B cell (primary cell): ENCODE results near the gene GRID1. TPM values are rescaled to one million over a fixed set of nuclear protein-coding genes. Genes with fewer than 3 reads are reported as not detected.

ENCODE experiments used
- ATAC-seq: fragments of 200-7000 bp; cut with Tn5 transposase; one replicate; pipeline ENCODE4 v1.10.0; 2021; ENCODE audit warnings: low read depth, mild to moderate bottlenecking, moderate number of reproducible peaks, moderate library complexity
- CTCF ChIA-PET: fragments of 350-600 bp; sonication (Branson Sonifier 250); formaldehyde crosslinking; loops from one replicate; lab custom pipeline; 2021; ENCODE audit warnings: antibody characterized with exemption, inconsistent platforms; lab: Charles Lee
- POLR2A ChIA-PET: fragments of 350-600 bp; sonication (Branson Sonifier 250); formaldehyde crosslinking; loops from one replicate; lab custom pipeline; 2021; ENCODE audit warnings: antibody characterized with exemption; lab: Charles Lee
- DNase-seq: peaks from one replicate; pipeline ENCODE4 v3.0.0; 2013
- H2AFZ ChIP-seq: 2 replicates; pipeline ENCODE4 v1.6.1; 2012; ENCODE audit warnings: mild to moderate bottlenecking, low read depth, low read length; ENCODE audit not compliant: insufficient read depth, poor library complexity, severe bottlenecking
- H3K27ac ChIP-seq, 2 donors: 1 replicate in 1 of 2; 2 replicates in 1 of 2; pipeline ENCODE4 v1.5.1; 2012 to 2013; ENCODE audit warnings: low read length in 2 of 2, mild to moderate bottlenecking in 2 of 2, moderate library complexity in 1 of 2
- H3K27me3 ChIP-seq, 4 experiments: fragments of 200-600 bp in 1 of 4; sonication (generic) in 1 of 4; replicated peaks in 1 of 4; 1 replicate in 2 of 4; 2 replicates in 2 of 4; pipeline versions ENCODE4 v1.6.1 to v1.7.0; 2013 to 2016; ENCODE audit warnings: low read length in 3 of 4, mild to moderate bottlenecking in 2 of 4, mixed read lengths in 1 of 4, moderate library complexity in 1 of 4; ENCODE audit not compliant: insufficient read depth in 4 of 4, control insufficient read depth in 3 of 4; ENCODE audit errors: control extremely low read depth in 1 of 4
- H3K36me3 ChIP-seq, 2 experiments: replicated peaks in 1 of 2; 1 replicate in 1 of 2; 2 replicates in 1 of 2; pipeline versions ENCODE4 v1.6.1 to v1.7.1; 2013; ENCODE audit warnings: low read length in 1 of 2; ENCODE audit not compliant: insufficient read depth in 2 of 2, control insufficient read depth in 1 of 2; ENCODE audit errors: control extremely low read depth in 1 of 2, extremely low read depth in 1 of 2
- H3K4me1 ChIP-seq, 2 donors: fragments of 200-600 bp in 1 of 2; sonication (generic) in 1 of 2; 1 replicate in 1 of 2; 2 replicates in 1 of 2; pipeline versions ENCODE4 v1.5.1 to v1.6.1; 2013 to 2017; ENCODE audit warnings: low read length in 2 of 2; ENCODE audit not compliant: control insufficient read depth in 2 of 2, insufficient read depth in 2 of 2
- H3K4me2 ChIP-seq: replicated peaks from 2 replicates; pipeline ENCODE3; 2012; ENCODE audit warnings: mild to moderate bottlenecking, low read depth, low read length; ENCODE audit not compliant: poor library complexity, severe bottlenecking
- H3K4me3 ChIP-seq, 5 experiments: fragments of 200-600 bp in 1 of 5; sonication (generic) in 1 of 5; 1 replicate in 3 of 5; 2 replicates in 2 of 5; pipeline versions ENCODE4 v1.5.1 to v1.7.0; 2011 to 2016; ENCODE audit warnings: low read length in 4 of 5, mild to moderate bottlenecking in 4 of 5, low read depth in 2 of 5, control low read depth in 1 of 5, moderate library complexity in 1 of 5; ENCODE audit not compliant: insufficient read depth in 1 of 5; ENCODE audit errors: control extremely low read depth in 1 of 5, extremely low read depth in 1 of 5
- H3K79me2 ChIP-seq: fragments of 200-600 bp; sonication (generic); one replicate; pipeline ENCODE4 v1.6.0; 2016; ENCODE audit warnings: low read length; ENCODE audit not compliant: control insufficient read depth, insufficient read depth
- H3K9ac ChIP-seq: fragments of 200-600 bp; sonication (generic); 2 replicates; pipeline ENCODE4 v1.6.1; 2017; ENCODE audit warnings: mild to moderate bottlenecking, low read length, moderate library complexity
- H3K9me3 ChIP-seq, 3 donors: one replicate each; pipeline versions ENCODE4 v1.6.1 to v1.7.1; 2013; ENCODE audit warnings: low read length in 2 of 3; ENCODE audit not compliant: control insufficient read depth in 2 of 3, insufficient read depth in 1 of 3; ENCODE audit errors: control extremely low read depth in 1 of 3
- H4K20me1 ChIP-seq: 2 replicates; pipeline ENCODE4 v1.6.0; 2012; ENCODE audit warnings: mild to moderate bottlenecking, low read length; ENCODE audit not compliant: insufficient read depth, control insufficient read depth, poor library complexity, severe bottlenecking
- H3K27ac Mint-ChIP-seq: one replicate; pipeline ENCODE4 v1.8.0; 2021; ENCODE audit warnings: mixed read lengths
- H3K27me3 Mint-ChIP-seq: one replicate; pipeline ENCODE4 v1.8.0; 2021; ENCODE audit warnings: mixed read lengths
- H3K4me1 Mint-ChIP-seq: one replicate; pipeline ENCODE4 v1.8.0; 2021; ENCODE audit warnings: mixed read lengths
- H3K4me3 Mint-ChIP-seq: one replicate; pipeline ENCODE4 v1.8.0; 2021; ENCODE audit warnings: mixed read lengths
- H3K9me3 Mint-ChIP-seq: one replicate; pipeline ENCODE4 v1.8.0; 2022; ENCODE audit warnings: mixed read lengths; ENCODE audit not compliant: insufficient read depth
- EZH2 ChIP-seq: IDR thresholded peaks from 2 replicates; pipeline ENCODE4 v1.6.1; 2012; ENCODE audit warnings: borderline replicate concordance, low read depth, mild to moderate bottlenecking, moderate library complexity, low read length; ENCODE audit not compliant: insufficient read depth, poor library complexity, severe bottlenecking
- WGBS: methylation state at CpG from one replicate; pipeline ENCODE4 v1.1.5; 2013; ENCODE audit warnings: missing lambda C conversion rate; ENCODE audit not compliant: insufficient coverage; 5-methylcytosine and 5-hydroxymethylcytosine counted together
- intact Hi-C: fragments of 100-400 bp; cut with micrococcal nuclease; formaldehyde crosslinking; loops from one replicate; pipeline ENCODE4 v1.10.0; 2022
- polyA plus RNA-seq: library from polyadenylated mRNA; depleted of rRNA; stranded (reverse); fragments of >200 nt; gene quantifications from 2 replicates; pipeline ENCODE4 v1.2.3, GENCODE V29; 2012
- total RNA-seq, 2 donors: library from RNA; stranded (reverse); fragments of 120-200 nt in 1 of 2; gene quantifications; 1 replicate in 1 of 2; 2 replicates in 1 of 2; pipeline versions ENCODE4 v1.2.3 to v1.2.4, GENCODE V29; 2013 to 2022
- TF ChIP-seq, protein P1 (sequence below): fragments of 200-600 bp; IDR thresholded peaks from one replicate; pipeline ENCODE4 v1.8.0; 2022; ENCODE audit warnings: antibody characterized with exemption, mild to moderate bottlenecking

Gene GRID1
- total and polyA plus RNA-seq, 2 donors (not counting 1 experiment from before 2014, with no cell fraction given): not detected

- no peaks in the 10 kb centered on the region for H3K9me3 Mint-ChIP-seq
Measured at GRCh38 chr10:86169506-86170254, 196.9 kb downstream of the GRID1 start.

GRCh38 chr10:86169066-86169465 lies 197.5 kb downstream of the GRID1 start:
- Mint-ChIP-seq H3K4me1 (peaks cover 13% of the 10 kb centered on the region), H3K27me3 (no peaks in the 10 kb centered on the region), H3K27ac (no peak overlapping the region), H3K4me3 (no peak overlapping the region), H3K9me3 (no peaks in the 10 kb centered on the region)
- TF ChIP-seq, protein P1, sequence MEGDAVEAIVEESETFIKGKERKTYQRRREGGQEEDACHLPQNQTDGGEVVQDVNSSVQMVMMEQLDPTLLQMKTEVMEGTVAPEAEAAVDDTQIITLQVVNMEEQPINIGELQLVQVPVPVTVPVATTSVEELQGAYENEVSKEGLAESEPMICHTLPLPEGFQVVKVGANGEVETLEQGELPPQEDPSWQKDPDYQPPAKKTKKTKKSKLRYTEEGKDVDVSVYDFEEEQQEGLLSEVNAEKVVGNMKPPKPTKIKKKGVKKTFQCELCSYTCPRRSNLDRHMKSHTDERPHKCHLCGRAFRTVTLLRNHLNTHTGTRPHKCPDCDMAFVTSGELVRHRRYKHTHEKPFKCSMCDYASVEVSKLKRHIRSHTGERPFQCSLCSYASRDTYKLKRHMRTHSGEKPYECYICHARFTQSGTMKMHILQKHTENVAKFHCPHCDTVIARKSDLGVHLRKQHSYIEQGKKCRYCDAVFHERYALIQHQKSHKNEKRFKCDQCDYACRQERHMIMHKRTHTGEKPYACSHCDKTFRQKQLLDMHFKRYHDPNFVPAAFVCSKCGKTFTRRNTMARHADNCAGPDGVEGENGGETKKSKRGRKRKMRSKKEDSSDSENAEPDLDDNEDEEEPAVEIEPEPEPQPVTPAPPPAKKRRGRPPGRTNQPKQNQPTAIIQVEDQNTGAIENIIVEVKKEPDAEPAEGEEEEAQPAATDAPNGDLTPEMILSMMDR: no peak
- TF ChIP-seq EZH2: no peak
- no peaks in the 10 kb centered on the region for H3K36me3 ChIP-seq
- no peak overlapping the region for H3K27ac ChIP-seq
- POLR2A ChIA-PET: no interaction called here
- H3K4me3 ChIP-seq: no peak overlapping the region
- H3K4me2 ChIP-seq: no peak overlapping the region
- H3K27me3 ChIP-seq: no peaks in the 10 kb centered on the region
- intact Hi-C loops: no loop called here
- no peaks in the 10 kb centered on the region for H3K9me3 ChIP-seq
- peaks cover 11 to 12% of the 10 kb centered on the region in 2 donors for H3K4me1 ChIP-seq
- no peak for ATAC-seq
- H2AFZ ChIP-seq: no peak overlapping the region
- H3K79me2 ChIP-seq: no peaks in the 10 kb centered on the region
- no peaks in the 10 kb centered on the region for H4K20me1 ChIP-seq
- DNase-seq: no peak
- CTCF ChIA-PET: no interaction called here
- 89% methylated on average over 2 of the region's 4 CpGs for WGBS
- no peak overlapping the region for H3K9ac ChIP-seq

More at GRCh38 chr10:86169506-86170254, 196.9 kb downstream of the GRID1 start:
- CTCF ChIA-PET: no interaction called here
- TF ChIP-seq, protein P1: no peak
- no peak for TF ChIP-seq EZH2
- intact Hi-C loops: no loop called here
- no peaks in the 10 kb centered on the region for H4K20me1 ChIP-seq
- Mint-ChIP-seq H3K27me3 (no peaks in the 10 kb centered on the region), H3K4me3 (no peak overlapping the region), H3K4me1 (peaks cover 13% of the 10 kb centered on the region), H3K27ac (no peak overlapping the region)
- no peak overlapping the region for H3K27ac ChIP-seq
- no peak overlapping the region for H3K4me2 ChIP-seq
- no peaks in the 10 kb centered on the region for H3K9me3 ChIP-seq
- ATAC-seq: no peak
- no peak for DNase-seq
- no peak overlapping the region for H2AFZ ChIP-seq
- WGBS: 82% methylated on average over 10 of the region's 10 CpGs
- H3K4me1 ChIP-seq: peaks cover 11 to 12% of the 10 kb centered on the region in 2 donors
- no peak overlapping the region for H3K4me3 ChIP-seq
- POLR2A ChIA-PET: no interaction called here
- no peak overlapping the region for H3K9ac ChIP-seq
- H3K36me3 ChIP-seq: no peaks in the 10 kb centered on the region
- no peaks in the 10 kb centered on the region for H3K27me3 ChIP-seq
- H3K79me2 ChIP-seq: no peaks in the 10 kb centered on the region
